HEK293T (cell line): Measurements from ENCODE around the gene WDR18.

ENCODE experiments used
- BHLHE40 ChIP-seq: fragments of 450-650 bp; IDR thresholded peaks from 2 replicates; pipeline ENCODE4 v1.6.1; 2016; ENCODE audit warnings: mild to moderate bottlenecking, moderate library complexity, borderline replicate concordance
- FOXA1 ChIP-seq: fragments of 450-650 bp; IDR thresholded peaks from 2 replicates; pipeline ENCODE4 v1.6.1; 2016; ENCODE audit warnings: mild to moderate bottlenecking
- SP1 ChIP-seq: fragments of 450-650 bp; IDR thresholded peaks from 2 replicates; pipeline ENCODE4 v1.6.1; 2017
- ZNF384 ChIP-seq: fragments of 450-650 bp; IDR thresholded peaks from 2 replicates; pipeline ENCODE4 v1.6.1; 2016

- TF ChIP-seq SP1 (no peak), BHLHE40 (no peak), FOXA1 (no peak), ZNF384 (no peak)
Observed at GRCh38 chr19:938233-938923, 45.8 kb upstream of the WDR18 start.
